WERI-Rb-1 (cell line): ENCODE results near the gene TNNC2.
A peak's percentile ranks its signal among the peaks of the same experiment; 100 is the strongest.

Experiments
- DNase-seq: peaks from one replicate; pipeline ENCODE4 v3.0.0-alpha.2; 2020
- H3K27ac ChIP-seq: fragments of 250-450 bp; sonication (Bioruptor Pico); 2 replicates; pipeline ENCODE4 v1.5.1; 2020; ENCODE audit warnings: mild to moderate bottlenecking, moderate library complexity
- H3K27me3 ChIP-seq: fragments of 250-450 bp; sonication (Bioruptor Pico); 2 replicates; pipeline ENCODE4 v1.5.1; 2021; ENCODE audit warnings: mild to moderate bottlenecking, low read depth, moderate library complexity; ENCODE audit not compliant: insufficient read depth, severe bottlenecking
- H3K36me3 ChIP-seq: fragments of 250-450 bp; sonication (Bioruptor Pico); 2 replicates; pipeline ENCODE4 v1.5.1; 2020; ENCODE audit warnings: mild to moderate bottlenecking, moderate library complexity
- H3K4me3 ChIP-seq: 2 replicates; pipeline ENCODE4 v1.5.1; 2011; ENCODE audit warnings: low read depth, mild to moderate bottlenecking, control low read depth, low read length
- H3K9me3 ChIP-seq: fragments of 250-450 bp; sonication (Bioruptor Pico); 2 replicates; pipeline ENCODE4 v1.5.1; 2021; ENCODE audit warnings: mild to moderate bottlenecking, moderate library complexity; ENCODE audit not compliant: severe bottlenecking
- TF ChIP-seq, protein P1 (sequence below): IDR thresholded peaks from 2 replicates; pipeline ENCODE4 v1.5.1; 2011; ENCODE audit warnings: low read depth, mild to moderate bottlenecking, control low read depth, inconsistent platforms, low read length

The TNNC2 gene

GRCh38 chr20:45814314-45814713 is 12.8 kb downstream of the TNNC2 start:
- DNase-seq = no peak
- H3K36me3 ChIP-seq = peaks cover 69% of the 10 kb centered on the region
- no peaks in the 10 kb centered on the region for H3K27me3 ChIP-seq
- H3K4me3 ChIP-seq = no peak overlapping the region
- no peak overlapping the region for H3K27ac ChIP-seq
- H3K9me3 ChIP-seq = no peaks in the 10 kb centered on the region
- TF ChIP-seq, protein P1, sequence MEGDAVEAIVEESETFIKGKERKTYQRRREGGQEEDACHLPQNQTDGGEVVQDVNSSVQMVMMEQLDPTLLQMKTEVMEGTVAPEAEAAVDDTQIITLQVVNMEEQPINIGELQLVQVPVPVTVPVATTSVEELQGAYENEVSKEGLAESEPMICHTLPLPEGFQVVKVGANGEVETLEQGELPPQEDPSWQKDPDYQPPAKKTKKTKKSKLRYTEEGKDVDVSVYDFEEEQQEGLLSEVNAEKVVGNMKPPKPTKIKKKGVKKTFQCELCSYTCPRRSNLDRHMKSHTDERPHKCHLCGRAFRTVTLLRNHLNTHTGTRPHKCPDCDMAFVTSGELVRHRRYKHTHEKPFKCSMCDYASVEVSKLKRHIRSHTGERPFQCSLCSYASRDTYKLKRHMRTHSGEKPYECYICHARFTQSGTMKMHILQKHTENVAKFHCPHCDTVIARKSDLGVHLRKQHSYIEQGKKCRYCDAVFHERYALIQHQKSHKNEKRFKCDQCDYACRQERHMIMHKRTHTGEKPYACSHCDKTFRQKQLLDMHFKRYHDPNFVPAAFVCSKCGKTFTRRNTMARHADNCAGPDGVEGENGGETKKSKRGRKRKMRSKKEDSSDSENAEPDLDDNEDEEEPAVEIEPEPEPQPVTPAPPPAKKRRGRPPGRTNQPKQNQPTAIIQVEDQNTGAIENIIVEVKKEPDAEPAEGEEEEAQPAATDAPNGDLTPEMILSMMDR = no peak

GRCh38 chr20:45813489-45813888 is 13.6 kb downstream of the TNNC2 start:
- H3K27me3 ChIP-seq = no peaks in the 10 kb centered on the region
- H3K4me3 ChIP-seq = peak overlapping the region; percentile 95
- no peaks in the 10 kb centered on the region for H3K9me3 ChIP-seq
- TF ChIP-seq, protein P1 = no peak
- no peak for DNase-seq
- peak overlapping the region; percentile 97 for H3K27ac ChIP-seq
- H3K36me3 ChIP-seq = peaks cover 75% of the 10 kb centered on the region

DNA sequence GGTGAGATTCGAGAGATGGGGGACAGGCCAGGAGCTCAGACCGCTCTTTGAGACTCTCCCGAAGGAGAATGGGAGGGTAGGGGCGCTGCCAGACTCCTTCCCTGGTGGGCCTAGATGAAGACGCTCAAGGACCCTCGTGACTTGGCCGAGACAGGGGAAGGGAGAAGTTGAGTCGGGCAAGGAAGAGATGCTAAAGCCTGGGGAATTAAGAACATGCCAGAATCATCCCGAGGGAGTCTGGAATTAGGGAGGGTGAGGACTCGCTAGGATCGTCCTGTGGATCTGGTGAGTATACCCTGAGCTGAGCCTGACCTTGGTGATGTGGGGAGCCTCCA is 14.1 kb downstream of the TNNC2 start:
- Histone ChIP-seq H3K27ac (peak overlapping the region; percentile 97), H3K36me3 (peaks cover 80% of the 10 kb centered on the region), H3K4me3 (peak overlapping the region; percentile 95), H3K27me3 (no peaks in the 10 kb centered on the region), H3K9me3 (no peaks in the 10 kb centered on the region)
- TF ChIP-seq, protein P1 = no peak
- DNase-seq = no peak

DNA sequence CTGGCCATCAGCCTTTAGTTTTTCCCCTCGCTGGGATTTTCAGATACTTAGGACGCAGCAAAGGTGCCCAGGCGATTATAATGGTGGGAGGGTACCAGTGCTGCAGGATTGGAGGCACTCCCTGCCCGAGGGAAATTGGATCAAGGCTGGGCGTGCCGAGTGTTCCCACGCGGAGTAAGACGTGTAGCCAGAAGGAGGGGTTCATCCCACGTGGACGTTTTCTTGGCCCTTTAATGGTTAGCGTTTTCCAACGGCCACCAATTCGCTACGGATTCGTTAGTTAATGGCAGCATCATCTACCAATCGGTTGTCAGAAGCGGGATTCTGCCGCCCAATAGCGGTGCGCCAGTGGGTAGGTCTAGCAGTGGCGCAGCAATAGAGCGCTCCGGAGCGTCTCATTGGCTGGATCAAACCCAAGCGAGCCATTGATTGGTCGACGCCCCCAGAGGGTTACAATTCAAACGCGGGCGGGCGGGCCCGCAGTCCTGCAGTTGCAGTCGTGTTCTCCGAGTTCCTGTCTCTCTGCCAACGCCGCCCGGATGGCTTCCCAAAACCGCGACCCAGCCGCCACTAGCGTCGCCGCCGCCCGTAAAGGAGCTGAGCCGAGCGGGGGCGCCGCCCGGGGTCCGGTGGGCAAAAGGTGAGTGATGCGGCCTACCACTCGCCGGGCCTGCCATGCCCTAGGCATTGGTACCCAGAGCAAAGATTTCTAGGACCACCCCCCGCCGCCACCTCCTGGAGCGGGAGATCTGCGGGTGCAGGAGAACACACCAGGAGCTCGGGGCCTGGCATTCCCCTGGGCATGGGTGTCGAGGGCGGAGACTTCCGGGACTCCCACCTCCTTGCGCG is 14.7 kb downstream of the TNNC2 start, which contains the start of gene UBE2C:
UBE2C (plus strand) TSS at position 488 of the 849 bp plus-strand sequence; CDS start at position 540, 52 bp downstream.
- Histone ChIP-seq H3K27ac (peak within 1 kb of the TSS; percentile 97), H3K4me3 (peak within 1 kb of the TSS; percentile 95), H3K36me3 (peaks cover 81% of the 10 kb centered on the region), H3K27me3 (no peaks in the 10 kb centered on the region), H3K9me3 (no peaks in the 10 kb centered on the region)
- TF ChIP-seq, protein P1 = no peak
- DNase-seq = peak; percentile 98

GRCh38 chr20:45810191-45810970 is 16.7 kb downstream of the TNNC2 start:
- peaks cover 72% of the 10 kb centered on the region for H3K36me3 ChIP-seq

More at GRCh38 chr20:45810191-45810970, 16.7 kb downstream of the TNNC2 start:
- Histone ChIP-seq H3K27ac (no peak overlapping the region), H3K27me3 (no peaks in the 10 kb centered on the region), H3K9me3 (no peaks in the 10 kb centered on the region), H3K4me3 (no peak overlapping the region)
- no peak for DNase-seq
- TF ChIP-seq, protein P1 = no peak
